Neural progenitor cell (in vitro differentiated cells): ENCODE measurements around the gene SYT1.

Experiments
- EZH2 ChIP-seq: fragments of 200-600 bp; sonication (generic); IDR thresholded peaks from 2 replicates; pipeline ENCODE4 v1.6.1; 2017; ENCODE audit warnings: antibody characterized with exemption, mild to moderate bottlenecking, moderate library complexity
- EZH2phosphoT487 ChIP-seq: fragments of 200-600 bp; sonication (generic); IDR thresholded peaks from 2 replicates; pipeline ENCODE4 v1.6.1; 2017; ENCODE audit warnings: antibody characterized with exemption
- TF ChIP-seq, protein P1 (sequence below): fragments of 200-600 bp; sonication (generic); IDR thresholded peaks from 2 replicates; pipeline ENCODE4 v1.5.1; 2017; ENCODE audit warnings: antibody characterized with exemption, mild to moderate bottlenecking

DNA sequence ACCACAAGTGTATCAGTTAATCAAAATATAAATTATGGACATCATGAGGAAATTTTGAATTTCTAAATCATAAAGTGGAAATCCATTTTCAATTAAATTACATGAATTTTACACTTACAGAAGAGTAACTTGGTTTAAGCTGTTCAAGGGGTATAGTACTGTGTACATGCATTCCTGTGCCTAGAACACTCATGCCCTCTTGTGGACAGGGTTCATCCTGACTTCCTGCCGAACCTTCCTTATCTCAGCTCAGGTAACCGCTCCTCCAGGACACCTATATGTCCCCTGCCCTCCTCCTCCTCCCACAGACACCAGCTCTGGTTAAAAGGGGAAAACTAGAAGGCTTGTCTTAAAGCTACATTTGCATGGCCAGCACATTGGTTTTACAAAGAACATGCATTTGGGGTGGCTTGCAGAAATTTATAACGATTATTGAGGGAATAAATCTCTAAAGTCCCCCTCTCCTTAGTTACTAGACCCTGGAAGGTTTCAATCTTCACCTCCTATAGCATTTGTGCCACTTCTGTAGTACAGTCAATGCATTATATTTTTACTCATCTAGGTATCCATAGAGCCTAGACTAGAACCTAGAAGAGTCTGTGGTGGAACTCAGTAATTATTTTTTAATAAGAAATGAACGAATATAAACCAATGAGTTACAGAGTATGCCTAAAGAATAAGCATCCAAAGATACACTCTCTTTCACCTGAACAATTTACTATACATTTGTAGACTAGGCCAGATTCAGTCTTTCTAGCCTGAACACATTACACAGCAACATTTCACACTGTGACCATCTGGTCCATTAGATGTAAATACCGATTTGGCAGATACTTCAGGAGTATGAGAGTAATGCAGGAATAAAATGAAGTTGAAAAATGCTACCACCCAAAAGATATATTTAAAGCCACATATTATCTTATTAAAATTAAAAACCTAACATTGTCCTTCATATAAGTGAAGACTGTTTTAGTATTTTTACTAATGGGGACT, 480.6 kb downstream of the SYT1 start:
- TF ChIP-seq, protein P1, sequence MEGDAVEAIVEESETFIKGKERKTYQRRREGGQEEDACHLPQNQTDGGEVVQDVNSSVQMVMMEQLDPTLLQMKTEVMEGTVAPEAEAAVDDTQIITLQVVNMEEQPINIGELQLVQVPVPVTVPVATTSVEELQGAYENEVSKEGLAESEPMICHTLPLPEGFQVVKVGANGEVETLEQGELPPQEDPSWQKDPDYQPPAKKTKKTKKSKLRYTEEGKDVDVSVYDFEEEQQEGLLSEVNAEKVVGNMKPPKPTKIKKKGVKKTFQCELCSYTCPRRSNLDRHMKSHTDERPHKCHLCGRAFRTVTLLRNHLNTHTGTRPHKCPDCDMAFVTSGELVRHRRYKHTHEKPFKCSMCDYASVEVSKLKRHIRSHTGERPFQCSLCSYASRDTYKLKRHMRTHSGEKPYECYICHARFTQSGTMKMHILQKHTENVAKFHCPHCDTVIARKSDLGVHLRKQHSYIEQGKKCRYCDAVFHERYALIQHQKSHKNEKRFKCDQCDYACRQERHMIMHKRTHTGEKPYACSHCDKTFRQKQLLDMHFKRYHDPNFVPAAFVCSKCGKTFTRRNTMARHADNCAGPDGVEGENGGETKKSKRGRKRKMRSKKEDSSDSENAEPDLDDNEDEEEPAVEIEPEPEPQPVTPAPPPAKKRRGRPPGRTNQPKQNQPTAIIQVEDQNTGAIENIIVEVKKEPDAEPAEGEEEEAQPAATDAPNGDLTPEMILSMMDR = peak; percentile 72
- TF ChIP-seq EZH2phosphoT487 (no peak), EZH2 (no peak)
